Tibial artery (tissue), 4 donors: ENCODE measurements around the gene MRPL30.
"Not testable (repeated sequence)": the region's sequence is repeated elsewhere in the genome, so short reads cannot be mapped to it uniquely, and the experiment has no call there.

Experiments used
- DNase-seq, 2 donors: peaks; one replicate each; pipeline ENCODE4 v3.0.0-alpha.2; 2019
- H3K27ac ChIP-seq, 2 donors: fragments of 200-600 bp; sonication (generic) in 1 of 2; 1 replicate in 1 of 2; 2 replicates in 1 of 2; pipeline ENCODE4 v1.5.1; 2018 to 2019; ENCODE audit warnings: mild to moderate bottlenecking in 1 of 2
- H3K27me3 ChIP-seq, 2 donors: fragments of 200-600 bp; sonication (generic) in 1 of 2; one replicate each; pipeline versions ENCODE4 v1.5.1 to v1.6.0; 2016 to 2019
- H3K36me3 ChIP-seq, 3 donors: fragments of 200-600 bp; sonication (generic) in 2 of 3; one replicate each; pipeline ENCODE4 v1.5.1; 2016 to 2019; ENCODE audit warnings: mild to moderate bottlenecking in 2 of 3
- H3K4me1 ChIP-seq, 4 donors: fragments of 200-600 bp; sonication (generic) in 2 of 4; 1 replicate in 3 of 4; 2 replicates in 1 of 4; pipeline ENCODE4 v1.5.1; 2016 to 2019
- H3K4me3 ChIP-seq, 2 donors: fragments of 200-600 bp; sonication (generic) in 1 of 2; 1 replicate in 1 of 2; 2 replicates in 1 of 2; pipeline ENCODE4 v1.5.1; 2018 to 2019; ENCODE audit warnings: mild to moderate bottlenecking in 2 of 2
- H3K9me3 ChIP-seq, 3 donors: fragments of 200-600 bp; sonication (generic) in 1 of 3; one replicate each; pipeline ENCODE4 v1.5.1; 2016 to 2019
- CTCF ChIP-seq, 2 experiments: fragments of 200-600 bp in 1 of 2; fragments of 450-650 bp in 1 of 2; IDR thresholded peaks; one replicate each; pipeline ENCODE4 v1.5.1; 2017 to 2019; ENCODE audit warnings: antibody characterized with exemption in 2 of 2, mild to moderate bottlenecking in 1 of 2, moderate library complexity in 1 of 2
- intact Hi-C: fragments of 100-400 bp; cut with DNase I; formaldehyde crosslinking; loops from one replicate; pipeline ENCODE4 v1.15.0; 2023; ENCODE audit warnings: low total_unique reads

MRPL30 gene

DNA sequence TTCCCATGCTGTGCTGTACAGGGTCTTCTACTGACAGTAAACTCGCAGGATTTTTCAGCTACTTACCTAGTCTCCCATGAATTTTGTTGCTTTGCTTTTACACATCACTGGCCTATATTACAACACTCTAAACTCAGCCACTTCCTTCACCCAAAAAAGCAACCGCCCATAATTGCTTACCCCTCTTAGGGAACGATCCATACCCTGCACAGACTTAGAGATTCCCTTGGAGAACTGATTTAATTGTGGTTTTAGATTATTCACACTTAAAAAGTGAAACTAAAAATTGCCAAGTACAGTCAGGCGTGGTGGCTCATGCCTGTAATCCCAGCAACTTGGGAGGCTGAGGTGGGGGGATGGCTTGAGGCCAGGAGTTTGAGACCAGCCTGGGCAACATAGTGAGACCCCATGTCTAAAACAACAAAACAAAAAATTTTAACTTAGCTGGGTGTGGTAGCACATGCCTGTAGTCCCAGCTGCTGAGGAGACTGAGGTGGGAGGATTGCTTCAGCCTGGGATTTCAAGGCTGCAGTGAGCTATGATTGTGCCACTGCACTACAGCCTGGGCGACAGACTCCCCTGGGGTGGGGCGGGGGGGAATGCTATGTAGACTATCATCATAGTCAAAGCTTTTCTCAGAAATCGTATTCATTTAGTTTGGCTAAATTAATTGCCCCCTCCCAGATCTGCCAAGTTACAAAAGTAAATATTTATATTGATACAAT lies 19.3 kb downstream of the MRPL30 start:
- H3K27ac ChIP-seq, result no peak overlapping the region
- no peak for DNase-seq
- no peaks in the 10 kb centered on the region for H3K9me3 ChIP-seq
- intact Hi-C loops, result no loop called here
- no peak overlapping the region for H3K4me3 ChIP-seq
- H3K27me3 ChIP-seq, result no peaks in the 10 kb centered on the region
- peaks cover 30 to 37% (median 31%) of the 10 kb centered on the region in 3 donors for H3K36me3 ChIP-seq
- H3K4me1 ChIP-seq, result no peaks in the 10 kb centered on the region
- no peak for TF ChIP-seq CTCF (IDR thresholded peaks at IDR 0.05)

GRCh38 chr2:99201959-99202678 lies 21.1 kb downstream of the MRPL30 start:
- peaks cover 11 to 18% (median 14%) of the 10 kb centered on the region in 3 donors for H3K36me3 ChIP-seq
- H3K27me3 ChIP-seq, result no peaks in the 10 kb centered on the region
- no peak for TF ChIP-seq CTCF (IDR thresholded peaks at IDR 0.05)
- DNase-seq, result no peak
- intact Hi-C loops, result no loop called here
- H3K4me1 ChIP-seq, result no peaks in the 10 kb centered on the region
- H3K4me3 ChIP-seq, result no peak overlapping the region
- no peaks in the 10 kb centered on the region for H3K9me3 ChIP-seq
- H3K27ac ChIP-seq, result no peak overlapping the region

DNA sequence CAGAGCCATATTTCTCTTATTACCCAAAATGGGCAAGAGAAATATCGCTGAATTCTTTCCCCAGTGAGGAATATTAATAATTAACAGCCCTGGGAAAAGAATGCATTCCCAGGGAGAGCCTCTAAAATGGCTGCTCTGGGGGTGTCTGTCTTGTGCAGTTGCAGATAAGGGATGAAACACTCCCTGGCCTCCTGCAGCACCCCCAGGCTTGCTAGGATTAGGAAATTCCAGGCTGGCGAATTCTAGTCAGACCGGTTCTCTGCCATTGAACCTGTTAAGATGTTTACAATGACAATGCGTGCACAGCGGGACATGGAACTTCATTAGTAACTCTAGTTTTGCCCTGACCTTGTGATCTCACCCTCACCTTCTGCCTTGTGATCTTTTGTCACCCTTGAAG lies 24.5 kb downstream of the MRPL30 start:
- H3K36me3 ChIP-seq, result no peaks in the 10 kb centered on the region
- no peaks in the 10 kb centered on the region for H3K4me1 ChIP-seq
- intact Hi-C loops, result no loop called here
- no peaks in the 10 kb centered on the region for H3K9me3 ChIP-seq
- no peak overlapping the region for H3K4me3 ChIP-seq
- H3K27me3 ChIP-seq, result no peaks in the 10 kb centered on the region
- no peak overlapping the region for H3K27ac ChIP-seq
- no peak for TF ChIP-seq CTCF (IDR thresholded peaks at IDR 0.05)
- no peak for DNase-seq

DNA sequence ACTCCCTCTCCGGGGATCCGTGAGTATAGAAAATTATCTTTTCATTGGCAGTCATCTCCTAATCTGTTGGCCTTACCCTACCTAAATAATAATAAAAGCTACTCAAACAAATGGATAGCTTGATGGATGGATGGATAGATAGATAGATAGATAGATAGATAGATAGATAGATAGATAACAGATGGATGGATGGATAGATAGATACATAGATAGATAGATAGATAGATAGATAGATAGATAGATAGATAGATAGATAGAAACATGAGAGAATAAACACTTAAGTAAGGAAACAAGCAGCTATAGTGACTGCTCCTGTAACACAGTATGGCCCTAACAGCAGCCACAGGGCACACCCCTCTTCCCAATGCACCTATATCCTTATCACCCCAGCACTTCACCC lies 35.1 kb downstream of the MRPL30 start:
- Histone ChIP-seq H3K27me3 (no peaks in the 10 kb centered on the region), H3K27ac (no peak overlapping the region), H3K4me3 (no peak overlapping the region), H3K36me3 (peaks cover 0 to 21% (median 6%) of the 10 kb centered on the region in 3 donors), H3K9me3 (no peaks in the 10 kb centered on the region), H3K4me1 (no peaks in the 10 kb centered on the region)
- DNase-seq, result no peak
- TF ChIP-seq CTCF (IDR thresholded peaks at IDR 0.05), result no peak
- intact Hi-C loops, result no loop called here

- intact Hi-C loops, result no loop called here
- no peak for TF ChIP-seq CTCF (IDR thresholded peaks at IDR 0.05)
Measured at GRCh38 chr2:99217929-99218501, 37.0 kb downstream of the MRPL30 start.

DNA sequence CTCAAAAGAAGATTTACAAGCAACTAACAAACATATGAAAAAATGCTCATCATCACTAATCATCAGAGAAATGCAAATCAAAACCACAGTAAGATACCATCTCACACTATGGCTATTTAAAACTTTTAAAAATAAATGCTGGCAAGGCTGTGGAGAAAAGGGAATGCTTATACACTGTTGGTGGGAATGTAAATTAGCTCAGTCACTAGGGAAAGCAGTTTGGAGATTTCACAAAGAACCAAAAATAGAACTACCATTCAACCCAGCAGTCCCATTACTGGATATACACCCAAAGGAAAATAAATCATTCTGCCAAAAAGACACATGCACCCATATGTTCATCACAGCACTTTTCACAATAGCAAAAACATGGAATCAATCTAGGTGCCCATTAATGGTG lies 52.2 kb downstream of the MRPL30 start:
- H3K27me3 ChIP-seq, H3K4me1 ChIP-seq, H3K4me3 ChIP-seq, H3K36me3 ChIP-seq, H3K9me3 ChIP-seq, H3K27ac ChIP-seq, DNase-seq, intact Hi-C loops: not testable (repeated sequence)

More at GRCh38 chr2:99217929-99218501, 37.0 kb downstream of the MRPL30 start:
- Histone ChIP-seq H3K27ac (no peak overlapping the region), H3K4me1 (no peaks in the 10 kb centered on the region), H3K4me3 (no peak overlapping the region), H3K36me3 (peaks cover 0 to 21% (median 10%) of the 10 kb centered on the region in 3 donors), H3K9me3 (no peaks in the 10 kb centered on the region), H3K27me3 (no peaks in the 10 kb centered on the region)
- no peak for DNase-seq
